ENCODE results near the gene GJB2.

DNA sequence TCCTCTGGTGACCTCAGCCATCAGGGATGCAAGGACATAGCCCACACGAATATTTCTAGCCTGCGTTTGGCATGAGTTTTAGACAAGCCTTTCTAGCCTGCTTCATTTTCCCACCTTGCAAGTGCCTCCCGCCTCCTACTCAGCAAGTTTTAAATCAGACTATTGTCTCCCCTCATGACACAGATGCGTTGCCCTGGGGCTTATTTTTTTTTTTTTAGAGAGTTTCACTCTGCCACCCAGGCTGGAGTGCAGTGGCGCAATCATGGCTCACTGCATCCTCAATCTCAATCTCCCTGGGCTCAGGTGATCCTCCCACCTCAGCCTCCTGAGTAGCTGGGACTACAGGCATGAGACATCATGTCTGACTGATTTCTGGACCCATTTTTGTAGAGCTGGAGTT, 14.6 kb downstream of the GJB2 start:
- TF ChIP-seq POLR2A (IDR thresholded peaks at IDR 0.05; ENCODE audit: extremely low read depth, insufficient read length): no peak
- TF ChIP-seq, protein P1, sequence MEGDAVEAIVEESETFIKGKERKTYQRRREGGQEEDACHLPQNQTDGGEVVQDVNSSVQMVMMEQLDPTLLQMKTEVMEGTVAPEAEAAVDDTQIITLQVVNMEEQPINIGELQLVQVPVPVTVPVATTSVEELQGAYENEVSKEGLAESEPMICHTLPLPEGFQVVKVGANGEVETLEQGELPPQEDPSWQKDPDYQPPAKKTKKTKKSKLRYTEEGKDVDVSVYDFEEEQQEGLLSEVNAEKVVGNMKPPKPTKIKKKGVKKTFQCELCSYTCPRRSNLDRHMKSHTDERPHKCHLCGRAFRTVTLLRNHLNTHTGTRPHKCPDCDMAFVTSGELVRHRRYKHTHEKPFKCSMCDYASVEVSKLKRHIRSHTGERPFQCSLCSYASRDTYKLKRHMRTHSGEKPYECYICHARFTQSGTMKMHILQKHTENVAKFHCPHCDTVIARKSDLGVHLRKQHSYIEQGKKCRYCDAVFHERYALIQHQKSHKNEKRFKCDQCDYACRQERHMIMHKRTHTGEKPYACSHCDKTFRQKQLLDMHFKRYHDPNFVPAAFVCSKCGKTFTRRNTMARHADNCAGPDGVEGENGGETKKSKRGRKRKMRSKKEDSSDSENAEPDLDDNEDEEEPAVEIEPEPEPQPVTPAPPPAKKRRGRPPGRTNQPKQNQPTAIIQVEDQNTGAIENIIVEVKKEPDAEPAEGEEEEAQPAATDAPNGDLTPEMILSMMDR (IDR thresholded peaks at IDR 0.05; ENCODE audit: low read depth, low read length): no peak

Data from NB4 (cell line).